CD14-positive monocyte (primary cell): ENCODE measurements around the gene WDR41. TPM values are rescaled to one million over a fixed set of nuclear protein-coding genes. Genes with fewer than 3 reads are reported as not detected.
"Not testable (repeated sequence)": the region's sequence is repeated elsewhere in the genome, so short reads cannot be mapped to it uniquely, and the experiment has no call there.

ENCODE experiments used
- DNase-seq, 3 donors: peaks; one replicate each; pipeline ENCODE4 v3.0.0-alpha.2; 2011 to 2022
- H2AFZ ChIP-seq: 2 replicates; pipeline ENCODE4 v1.6.0; 2012; ENCODE audit warnings: mild to moderate bottlenecking, low read depth, low read length, inconsistent platforms; ENCODE audit not compliant: insufficient read depth, poor library complexity, severe bottlenecking
- H3K27ac ChIP-seq, 2 donors: 1 replicate in 1 of 2; 2 replicates in 1 of 2; pipeline ENCODE4 v1.5.1; 2012 to 2013; ENCODE audit warnings: low read length in 2 of 2, control low read depth in 1 of 2, inconsistent platforms in 1 of 2, low read depth in 1 of 2, mild to moderate bottlenecking in 1 of 2
- H3K27me3 ChIP-seq, 2 donors: one replicate each; pipeline versions ENCODE4 v1.6.0 to v1.6.1; 2011 to 2013; ENCODE audit warnings: low read length in 2 of 2; ENCODE audit not compliant: control insufficient read depth in 2 of 2, insufficient read depth in 2 of 2
- H3K36me3 ChIP-seq, 2 donors: replicated peaks in 1 of 2; 1 replicate in 1 of 2; 2 replicates in 1 of 2; pipeline versions ENCODE4 v1.5.1 to v1.6.1; 2012 to 2013; ENCODE audit warnings: low read length in 2 of 2, control low read depth in 1 of 2, inconsistent platforms in 1 of 2, mild to moderate bottlenecking in 1 of 2; ENCODE audit not compliant: insufficient read depth in 2 of 2, control insufficient read depth in 1 of 2
- H3K4me1 ChIP-seq, 2 donors: 1 replicate in 1 of 2; 2 replicates in 1 of 2; pipeline versions ENCODE4 v1.5.1 to v1.6.1; 2012 to 2013; ENCODE audit warnings: low read length in 2 of 2, control low read depth in 1 of 2, inconsistent platforms in 1 of 2, mild to moderate bottlenecking in 1 of 2, moderate library complexity in 1 of 2; ENCODE audit not compliant: insufficient read depth in 2 of 2, control insufficient read depth in 1 of 2
- H3K4me2 ChIP-seq: replicated peaks from 2 replicates; pipeline ENCODE3; 2012; ENCODE audit warnings: low read length, moderate library complexity, mild to moderate bottlenecking; ENCODE audit not compliant: poor library complexity, severe bottlenecking; ENCODE audit errors: extremely low read depth
- H3K4me3 ChIP-seq, 3 experiments: fragments of 200-600 bp in 1 of 3; sonication (generic) in 1 of 3; replicated peaks in 1 of 3; 1 replicate in 2 of 3; 2 replicates in 1 of 3; pipeline ENCODE4 v1.5.1; 2011 to 2013; ENCODE audit warnings: low read length in 3 of 3, mild to moderate bottlenecking in 3 of 3, control low read depth in 2 of 3, low read depth in 2 of 3, inconsistent platforms in 1 of 3, moderate library complexity in 1 of 3
- H3K79me2 ChIP-seq: 2 replicates; pipeline ENCODE4 v1.6.0; 2012; ENCODE audit warnings: mild to moderate bottlenecking, control low read depth, inconsistent platforms, low read length, moderate library complexity; ENCODE audit not compliant: insufficient read depth
- H3K9ac ChIP-seq: 2 replicates; pipeline ENCODE4 v1.6.0; 2017; ENCODE audit warnings: low read length, mild to moderate bottlenecking; ENCODE audit not compliant: insufficient read depth, poor library complexity, severe bottlenecking
- H3K9me3 ChIP-seq, 2 donors: replicated peaks in 1 of 2; 1 replicate in 1 of 2; 2 replicates in 1 of 2; pipeline versions ENCODE4 v1.5.1 to v1.6.1; 2012 to 2013; ENCODE audit warnings: low read length in 2 of 2, control low read depth in 1 of 2; ENCODE audit not compliant: control insufficient read depth in 1 of 2, insufficient read depth in 1 of 2
- H4K20me1 ChIP-seq: 2 replicates; pipeline ENCODE4 v1.6.0; 2012; ENCODE audit warnings: mild to moderate bottlenecking, low read length, control low read depth, moderate library complexity; ENCODE audit not compliant: insufficient read depth
- H3K27ac Mint-ChIP-seq, 7 donors: one replicate each; pipeline ENCODE4 v1.8.0; 2020; ENCODE audit warnings: mild to moderate bottlenecking in 7 of 7, mixed read lengths in 7 of 7, moderate library complexity in 6 of 7, inconsistent platforms in 2 of 7
- H3K27me3 Mint-ChIP-seq, 3 donors: one replicate each; pipeline ENCODE4 v1.8.0; 2021 to 2022; ENCODE audit warnings: low read depth in 3 of 3, mild to moderate bottlenecking in 3 of 3, mixed read lengths in 3 of 3, moderate library complexity in 3 of 3, inconsistent platforms in 1 of 3
- H3K36me3 Mint-ChIP-seq, 2 donors: one replicate each; pipeline ENCODE4 v1.8.0; 2020; ENCODE audit warnings: mixed read lengths in 2 of 2, inconsistent platforms in 1 of 2, mild to moderate bottlenecking in 1 of 2
- H3K4me1 Mint-ChIP-seq: one replicate; pipeline ENCODE4 v1.8.0; 2020; ENCODE audit warnings: mild to moderate bottlenecking, mixed read lengths
- H3K4me3 Mint-ChIP-seq, 2 donors: one replicate each; pipeline ENCODE4 v1.8.0; 2020; ENCODE audit warnings: mild to moderate bottlenecking in 2 of 2, mixed read lengths in 2 of 2, moderate library complexity in 1 of 2
- H3K9me3 Mint-ChIP-seq, 7 donors: one replicate each; pipeline ENCODE4 v1.8.0; 2020 to 2022; ENCODE audit warnings: mixed read lengths in 7 of 7, mild to moderate bottlenecking in 6 of 7, moderate library complexity in 6 of 7, inconsistent platforms in 2 of 7
- CTCF ChIP-seq: fragments of 200-600 bp; IDR thresholded peaks from one replicate; pipeline ENCODE4 v1.8.0; 2022; ENCODE audit warnings: antibody characterized with exemption, mild to moderate bottlenecking
- WGBS: methylation state at CpG from one replicate; pipeline ENCODE4 v1.1.5; 2013; ENCODE audit warnings: missing lambda C conversion rate; ENCODE audit not compliant: insufficient coverage; 5-methylcytosine and 5-hydroxymethylcytosine counted together
- intact Hi-C, 2 donors: fragments of 100-400 bp; cut with micrococcal nuclease; formaldehyde crosslinking; loops; one replicate each; pipeline versions ENCODE4 v1.15.0 to v1.15.1; 2023
- polyA plus RNA-seq, 3 donors: library from polyadenylated mRNA; depleted of rRNA in 1 of 3; unstranded in 2 of 3; stranded (reverse) in 1 of 3; fragments of 300-500 nt in 2 of 3; fragments of >200 nt in 1 of 3; fragmentation: Illumina TruSeq in 2 of 3; gene quantifications; 1 replicate in 2 of 3; 2 replicates in 1 of 3; pipeline ENCODE4 v1.2.3, GENCODE V29; 2012 to 2021

The WDR41 gene
- polyA plus RNA-seq, 3 donors, result 19.6 to 64.0 (median 47.5) TPM

- H4K20me1 ChIP-seq, H3K9ac ChIP-seq, H3K9me3 ChIP-seq, intact Hi-C loops, H3K4me3 Mint-ChIP-seq, H3K27ac ChIP-seq, H3K27me3 ChIP-seq, H3K27ac Mint-ChIP-seq, H3K36me3 ChIP-seq, DNase-seq, H3K9me3 Mint-ChIP-seq, H3K4me2 ChIP-seq, H3K27me3 Mint-ChIP-seq, H2AFZ ChIP-seq, H3K4me3 ChIP-seq: not testable (repeated sequence)
- peaks cover 27 to 35% of the 10 kb centered on the region in 2 donors for H3K36me3 Mint-ChIP-seq
- peaks cover 4 to 15% of the 10 kb centered on the region in 2 donors for H3K4me1 ChIP-seq
- no CpG with 5 or more reads among the region's 3 CpGs for WGBS
- peaks cover 18% of the 10 kb centered on the region for H3K4me1 Mint-ChIP-seq
- H3K79me2 ChIP-seq, result peaks cover 30% of the 10 kb centered on the region
Observed at GRCh38 chr5:77468875-77469274, 23.2 kb downstream of the WDR41 start.

- no peak overlapping the region for H3K4me3 ChIP-seq
- Mint-ChIP-seq H3K4me1 (peaks cover 17% of the 10 kb centered on the region), H3K36me3 (peaks cover 16 to 18% of the 10 kb centered on the region in 2 donors), H3K27me3 (no peaks in the 10 kb centered on the region), H3K27ac (peak overlapping the region in 2 of 7 donors; percentile 59 to 78), H3K9me3 (peaks cover 0 to 2% (median 0%) of the 10 kb centered on the region in 7 donors), H3K4me3 (no peak overlapping the region)
- H2AFZ ChIP-seq, result no peak overlapping the region
- H3K4me2 ChIP-seq, result no peak overlapping the region
- TF ChIP-seq CTCF, result no peak
- H3K27me3 ChIP-seq, result no peaks in the 10 kb centered on the region
- WGBS, result no CpG with 5 or more reads among the region's 1 CpG
- no peak overlapping the region for H3K9ac ChIP-seq
- no peak overlapping the region for H3K27ac ChIP-seq
- peak in 1 of 3 donors; percentile 4 for DNase-seq
- H3K9me3 ChIP-seq, result no peaks in the 10 kb centered on the region
- H3K4me1 ChIP-seq, result peaks cover 6 to 19% of the 10 kb centered on the region in 2 donors
- intact Hi-C loops, result no loop called here
- H4K20me1 ChIP-seq, result no peaks in the 10 kb centered on the region
- H3K36me3 ChIP-seq, result peaks cover 13 to 31% of the 10 kb centered on the region in 2 donors
- peaks cover 25% of the 10 kb centered on the region for H3K79me2 ChIP-seq
Observed at GRCh38 chr5:77463905-77464304, 28.2 kb downstream of the WDR41 start.
